Fibroblast of lung (primary cell): ENCODE results near the gene PHF1. TPM values are rescaled to one million over a fixed set of nuclear protein-coding genes. Genes with fewer than 3 reads are reported as not detected.
A peak's percentile ranks its signal among the peaks of the same experiment; 100 is the strongest.
"Not testable (repeated sequence)": the region's sequence is repeated elsewhere in the genome, so short reads cannot be mapped to it uniquely, and the experiment has no call there.

Source experiments
- DNase-seq, 2 donors: peaks; one replicate each; pipeline versions ENCODE4 v3.0.0 to v3.0.0-alpha.2; 2010; ENCODE audit warnings: low read depth in 2 of 2
- H2AFZ ChIP-seq: 2 replicates; pipeline ENCODE4 v1.5.1; 2012; ENCODE audit warnings: low read length, control low read depth, inconsistent platforms
- H3K27ac ChIP-seq: 2 replicates; pipeline ENCODE4 v1.5.1; 2011; ENCODE audit warnings: low read length, control low read depth; ENCODE audit not compliant: insufficient read depth
- H3K27me3 ChIP-seq: 2 replicates; pipeline ENCODE4 v1.5.1; 2011; ENCODE audit warnings: mild to moderate bottlenecking, low read length; ENCODE audit not compliant: control insufficient read depth, insufficient read depth
- H3K36me3 ChIP-seq: 2 replicates; pipeline ENCODE4 v1.5.1; 2011; ENCODE audit warnings: low read length; ENCODE audit not compliant: control insufficient read depth, insufficient read depth
- H3K4me1 ChIP-seq: 2 replicates; pipeline ENCODE4 v1.5.1; 2011; ENCODE audit warnings: low read length; ENCODE audit not compliant: control insufficient read depth, insufficient read depth; ENCODE audit errors: extremely low read depth
- H3K4me2 ChIP-seq: 2 replicates; pipeline ENCODE4 v1.5.1; 2011; ENCODE audit warnings: low read length, control low read depth; ENCODE audit not compliant: insufficient read depth; ENCODE audit errors: extremely low read depth
- H3K4me3 ChIP-seq, 4 experiments: fragments of 200-600 bp in 1 of 4; sonication (generic) in 1 of 4; replicated peaks in 1 of 4; 2 replicates each; pipeline ENCODE4 v1.5.1; 2011 to 2016; ENCODE audit warnings: low read length in 4 of 4, low read depth in 3 of 4, mild to moderate bottlenecking in 3 of 4, control low read depth in 2 of 4, inconsistent platforms in 1 of 4, mixed read lengths in 1 of 4; ENCODE audit not compliant: insufficient read depth in 1 of 4; ENCODE audit errors: control extremely low read depth in 1 of 4
- H3K79me2 ChIP-seq: 2 replicates; pipeline ENCODE4 v1.5.1; 2012; ENCODE audit warnings: mild to moderate bottlenecking, low read length, inconsistent platforms; ENCODE audit not compliant: control insufficient read depth, insufficient read depth
- H3K9ac ChIP-seq: 2 replicates; pipeline ENCODE4 v1.5.1; 2011; ENCODE audit warnings: mild to moderate bottlenecking, low read length, control low read depth; ENCODE audit not compliant: insufficient read depth
- H3K9me3 ChIP-seq: 2 replicates; pipeline ENCODE4 v1.5.1; 2012; ENCODE audit warnings: low read depth, low read length; ENCODE audit not compliant: control insufficient read depth, insufficient read depth
- H4K20me1 ChIP-seq: 2 replicates; pipeline ENCODE4 v1.5.1; 2011; ENCODE audit warnings: low read length; ENCODE audit not compliant: control insufficient read depth, insufficient read depth; ENCODE audit errors: extremely low read depth
- CTCF ChIP-seq, 2 donors: IDR thresholded peaks in 1 of 2; conservative IDR thresholded peaks in 1 of 2; 1 replicate in 1 of 2; 2 replicates in 1 of 2; pipeline ENCODE4 v1.5.1; 2011 to 2012; ENCODE audit warnings: low read length in 2 of 2, control low read depth in 1 of 2, inconsistent platforms in 1 of 2, low read depth in 1 of 2, mild to moderate bottlenecking in 1 of 2
- EZH2 ChIP-seq: IDR thresholded peaks from 2 replicates; pipeline ENCODE4 v1.5.1; 2012; ENCODE audit warnings: low read length, control low read depth, mild to moderate bottlenecking; ENCODE audit errors: missing control alignments
- polyA plus RNA-seq, 2 donors: library from polyadenylated mRNA; depleted of rRNA in 1 of 2; stranded (reverse) in 1 of 2; unstranded in 1 of 2; fragments of >200 nt; gene quantifications; 2 replicates each; pipeline ENCODE4 v1.2.1, GENCODE V29; 2011 to 2012; ENCODE audit warnings: missing spikeins in 1 of 2
- total RNA-seq: library from RNA; depleted of rRNA; stranded (reverse); fragments of >200 nt; gene quantifications from 2 replicates; pipeline ENCODE4 v1.2.1, GENCODE V29; 2014

Gene PHF1
- total and polyA plus RNA-seq, 2 donors (not counting 1 experiment from before 2014, with no cell fraction given): 28.9 to 29.6 TPM

DNA sequence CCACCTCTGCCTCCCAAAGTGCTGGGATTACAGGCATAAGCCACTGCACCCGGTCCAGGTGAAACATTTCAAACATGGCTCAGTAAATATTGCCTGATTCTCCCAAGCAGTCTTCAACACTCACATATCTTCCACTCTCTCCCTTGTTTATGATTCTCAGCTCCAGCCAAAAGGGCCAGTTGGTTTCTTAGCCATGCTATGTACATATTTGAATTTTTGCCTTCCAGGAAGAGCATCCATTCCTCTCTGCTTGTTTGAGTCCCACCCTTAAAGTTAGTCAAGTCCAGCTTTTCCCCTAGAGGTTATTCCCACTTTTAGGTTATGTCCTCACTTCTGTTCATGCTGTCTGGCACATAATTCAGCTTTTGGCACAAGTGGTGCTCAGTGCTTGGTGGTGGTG lies 13.3 kb upstream of the PHF1 start:
- Histone ChIP-seq H3K27me3 (no peaks in the 10 kb centered on the region), H3K9ac (no peak overlapping the region), H3K27ac (no peak overlapping the region), H3K4me1 (peaks cover 10% of the 10 kb centered on the region), H3K4me3 (no peak overlapping the region), H3K79me2 (peaks cover 61% of the 10 kb centered on the region), H2AFZ (peak overlapping the region; percentile 30), H3K36me3 (no peaks in the 10 kb centered on the region), H3K4me2 (no peak overlapping the region), H3K9me3 (no peaks in the 10 kb centered on the region), H4K20me1 (no peaks in the 10 kb centered on the region)
- TF ChIP-seq CTCF (conservative IDR thresholded peaks at IDR 0.05 in 1 of 2, IDR thresholded peaks at IDR 0.05 in 1 of 2; ENCODE audit: low read depth in 1 of 2, low read length in 2 of 2) (no peak), EZH2 (no peak)
- DNase-seq: no peak

DNA sequence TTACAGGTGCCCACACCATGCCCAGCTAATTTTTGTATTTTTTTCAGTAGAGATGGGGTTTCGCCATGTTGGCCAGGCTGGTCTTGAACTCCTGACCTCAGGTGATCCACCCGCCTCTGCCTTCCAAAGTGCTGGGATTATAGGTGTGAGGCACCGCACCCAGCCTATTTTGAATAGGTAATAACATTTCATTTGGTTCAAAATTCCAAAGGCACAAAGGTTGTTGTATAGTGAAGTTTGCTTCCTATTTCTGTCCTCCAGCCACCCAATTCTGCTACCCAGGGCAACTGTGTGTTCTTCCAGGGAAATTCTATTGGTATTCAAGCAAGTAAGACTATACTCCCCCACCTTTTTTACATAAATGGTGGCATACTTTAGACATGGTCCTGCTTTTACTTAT lies 12.2 kb upstream of the PHF1 start:
- H3K4me2 ChIP-seq, H3K27ac ChIP-seq, H3K27me3 ChIP-seq, H3K9ac ChIP-seq, H2AFZ ChIP-seq, H3K9me3 ChIP-seq, DNase-seq, H3K36me3 ChIP-seq, H3K4me3 ChIP-seq, H4K20me1 ChIP-seq, H3K4me1 ChIP-seq: not testable (repeated sequence)
- peaks cover 51% of the 10 kb centered on the region for H3K79me2 ChIP-seq

GRCh38 chr6:33399881-33400280 lies 10.9 kb upstream of the PHF1 start:
- H3K27ac ChIP-seq, H2AFZ ChIP-seq, DNase-seq, H3K4me2 ChIP-seq, H3K27me3 ChIP-seq, H3K9ac ChIP-seq, H3K4me3 ChIP-seq, H3K9me3 ChIP-seq, H3K4me1 ChIP-seq, H3K36me3 ChIP-seq, H4K20me1 ChIP-seq: not testable (repeated sequence)
- H3K79me2 ChIP-seq: peaks cover 38% of the 10 kb centered on the region

GRCh38 chr6:33404884-33405283 lies 5.9 kb upstream of the PHF1 start:
- H3K9ac ChIP-seq: no peak overlapping the region
- H3K27me3 ChIP-seq: no peaks in the 10 kb centered on the region
- H3K4me1 ChIP-seq: peaks cover 3% of the 10 kb centered on the region
- TF ChIP-seq CTCF (conservative IDR thresholded peaks at IDR 0.05 in 1 of 2, IDR thresholded peaks at IDR 0.05 in 1 of 2; ENCODE audit: low read depth in 1 of 2, low read length in 2 of 2): no peak
- TF ChIP-seq EZH2: no peak
- peaks cover 1% of the 10 kb centered on the region for H3K79me2 ChIP-seq
- H3K9me3 ChIP-seq: no peaks in the 10 kb centered on the region
- no peak overlapping the region for H3K27ac ChIP-seq
- H2AFZ ChIP-seq: no peak overlapping the region
- H3K4me3 ChIP-seq: no peak overlapping the region
- peaks cover 18% of the 10 kb centered on the region for H3K36me3 ChIP-seq
- no peaks in the 10 kb centered on the region for H4K20me1 ChIP-seq
- DNase-seq: no peak
- H3K4me2 ChIP-seq: no peak overlapping the region
